ENCODE results near the gene NR2E1.

NR2E1 gene

GRCh38 chr6:108156180-108156937 is 9.5 kb upstream of the NR2E1 start:
- no peak for DNase-seq

- no peak for DNase-seq
Measured at GRCh38 chr6:108156938-108157233, 8.9 kb upstream of the NR2E1 start.

- no peak for DNase-seq
Measured at GRCh38 chr6:108157234-108157980, 8.4 kb upstream of the NR2E1 start.

GRCh38 chr6:108157981-108158525 is 7.8 kb upstream of the NR2E1 start:
- no peak for DNase-seq

- no peak for DNase-seq
Measured at GRCh38 chr6:108159981-108160380, 5.8 kb upstream of the NR2E1 start.

- no peak for DNase-seq
Measured at GRCh38 chr6:108161724-108162282, 4.0 kb upstream of the NR2E1 start.

GRCh38 chr6:108163267-108163643 is 2.6 kb upstream of the NR2E1 start:
- peak; percentile 29 for DNase-seq

- DNase-seq = no peak
Measured at GRCh38 chr6:108163644-108164542, 1.9 kb upstream of the NR2E1 start.

GRCh38 chr6:108164543-108164814 is 1.3 kb upstream of the NR2E1 start:
- no peak for DNase-seq

- DNase-seq = peak; percentile 25
Measured at GRCh38 chr6:108164815-108165706, 761 bp upstream of the NR2E1 start.

GRCh38 chr6:108166664-108167448 is 1.0 kb downstream of the NR2E1 start:
- peak; percentile 28 for DNase-seq

- DNase-seq = peak; percentile 28
Measured at GRCh38 chr6:108167449-108168089, 1.7 kb downstream of the NR2E1 start.

GRCh38 chr6:108168090-108168463 is 2.3 kb downstream of the NR2E1 start:
- DNase-seq = peak; percentile 27

- DNase-seq = peak; percentile 48
Measured at GRCh38 chr6:108168501-108169463, 3.0 kb downstream of the NR2E1 start.

- no peak for DNase-seq
Measured at GRCh38 chr6:108169464-108170331, 3.9 kb downstream of the NR2E1 start.

GRCh38 chr6:108170332-108171290 is 4.8 kb downstream of the NR2E1 start:
- no peak for DNase-seq

GRCh38 chr6:108171291-108171917 is 5.6 kb downstream of the NR2E1 start:
- DNase-seq = no peak

All from stimulated activated CD8-positive, alpha-beta memory T cell treated with anti-CD3 and anti-CD28 coated beads, Interleukin-4, amount 100 ng/mL, for 48 hours (primary cell).